BE2C (cell line): ENCODE results near the gene RAB1B.

Source experiments
- DNase-seq: peaks from one replicate; pipeline ENCODE4 v3.0.0-alpha.2; 2020
- H3K27me3 ChIP-seq: fragments of 250-450 bp; sonication (Bioruptor Pico); 2 replicates; pipeline ENCODE4 v1.5.1; 2020; ENCODE audit warnings: mild to moderate bottlenecking
- H3K36me3 ChIP-seq: fragments of 250-450 bp; sonication (Bioruptor Pico); 2 replicates; pipeline ENCODE4 v1.5.1; 2020; ENCODE audit warnings: mild to moderate bottlenecking
- H3K4me1 ChIP-seq: fragments of 250-450 bp; sonication (Bioruptor Pico); 2 replicates; pipeline ENCODE4 v1.5.1; 2020
- H3K4me3 ChIP-seq: 2 replicates; pipeline ENCODE4 v1.5.1; 2011; ENCODE audit warnings: low read depth, low read length
- H3K9me3 ChIP-seq: fragments of 250-450 bp; sonication (Bioruptor Pico); 2 replicates; pipeline ENCODE4 v1.5.1; 2020
- CTCF ChIP-seq: IDR thresholded peaks from 2 replicates; pipeline ENCODE4 v1.5.1; 2012; ENCODE audit warnings: mild to moderate bottlenecking, low read depth, low read length

Gene RAB1B

DNA sequence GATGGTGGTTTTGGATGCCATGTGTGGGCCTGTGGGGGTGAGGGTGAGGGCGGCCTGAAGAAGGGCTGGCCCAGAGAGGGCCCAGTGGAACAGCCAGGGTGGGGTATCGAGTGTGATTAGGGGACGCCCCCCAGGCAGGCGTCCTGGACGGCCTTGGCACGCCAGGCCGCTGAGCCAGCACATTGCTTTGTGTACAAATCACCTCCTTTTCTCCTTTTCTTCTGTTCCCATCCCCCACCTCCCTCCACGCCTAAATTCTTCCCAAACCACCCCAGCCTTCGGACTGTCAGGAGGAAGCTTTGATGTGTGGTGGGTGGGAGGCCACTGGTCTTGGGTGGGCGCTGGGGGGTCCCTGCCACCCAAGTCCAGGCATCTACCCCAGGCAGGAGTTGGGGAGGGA lies 56.2 kb downstream of the RAB1B start:
- H3K4me3 ChIP-seq: no peak overlapping the region
- no peak for TF ChIP-seq CTCF
- no peaks in the 10 kb centered on the region for H3K9me3 ChIP-seq
- no peaks in the 10 kb centered on the region for H3K27me3 ChIP-seq
- H3K4me1 ChIP-seq: peaks cover 22% of the 10 kb centered on the region
- H3K36me3 ChIP-seq: no peaks in the 10 kb centered on the region
- no peak for DNase-seq

GRCh38 chr11:66325263-66325671 lies 56.8 kb downstream of the RAB1B start:
- no peak for DNase-seq
- Histone ChIP-seq H3K36me3 (no peaks in the 10 kb centered on the region), H3K9me3 (no peaks in the 10 kb centered on the region), H3K27me3 (no peaks in the 10 kb centered on the region), H3K4me1 (peaks cover 22% of the 10 kb centered on the region), H3K4me3 (no peak overlapping the region)
- TF ChIP-seq CTCF: no peak

GRCh38 chr11:66326261-66327111 lies 58.0 kb downstream of the RAB1B start:
- no peak for DNase-seq
- Histone ChIP-seq H3K27me3 (no peaks in the 10 kb centered on the region), H3K4me1 (peaks cover 22% of the 10 kb centered on the region), H3K4me3 (no peak overlapping the region), H3K36me3 (no peaks in the 10 kb centered on the region), H3K9me3 (no peaks in the 10 kb centered on the region)
- TF ChIP-seq CTCF: no peak
